Epithelial cell of prostate (primary cell): ENCODE results near the gene CYP19A1.

Experiments used
- DNase-seq: peaks from one replicate; pipeline ENCODE4 v3.0.0-alpha.2; 2011; ENCODE audit warnings: low read depth, low spot score
- H3K27ac ChIP-seq: fragments of 450-650 bp; 2 replicates; pipeline ENCODE4 v1.5.1; 2017; ENCODE audit warnings: mild to moderate bottlenecking

The CYP19A1 gene

DNA sequence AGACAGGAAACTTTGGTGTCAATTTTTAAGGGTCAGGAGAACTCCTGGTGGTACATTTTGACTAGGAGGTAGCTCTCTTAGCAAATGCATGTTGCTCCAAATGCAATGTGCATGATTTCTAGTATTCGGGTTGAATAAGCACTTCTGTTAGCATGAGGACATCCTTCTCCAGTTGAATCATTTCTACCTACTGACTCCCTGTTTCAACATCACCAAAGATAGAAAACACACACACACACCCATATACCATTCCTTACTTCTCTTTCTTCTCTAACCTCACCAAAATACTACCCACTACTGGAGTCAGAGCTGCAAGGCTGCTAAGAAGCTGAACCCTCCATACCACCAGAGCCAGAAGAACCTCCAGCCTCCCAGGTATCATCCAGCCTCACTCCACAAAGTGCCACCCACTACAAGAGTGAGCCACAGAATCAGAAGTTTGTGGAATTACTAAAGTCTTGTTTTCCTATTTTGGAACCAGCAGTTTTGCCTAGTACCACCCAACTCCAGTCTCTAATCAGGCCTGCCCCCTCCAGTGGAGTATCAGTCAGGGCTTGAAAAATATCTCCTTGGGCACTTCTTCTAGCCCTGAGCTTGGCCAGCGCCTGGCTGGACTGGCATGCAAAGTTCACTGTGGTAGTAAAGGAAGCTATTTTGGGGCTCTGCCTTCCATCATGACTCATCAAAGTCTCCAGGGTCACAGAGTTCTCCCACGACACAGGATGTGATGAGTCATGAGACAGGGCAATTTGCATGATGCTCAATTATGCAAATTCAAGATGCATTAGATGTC is 110.3 kb downstream of the CYP19A1 start:
- H3K27ac ChIP-seq = no peak overlapping the region
- DNase-seq = peak; percentile 36

DNA sequence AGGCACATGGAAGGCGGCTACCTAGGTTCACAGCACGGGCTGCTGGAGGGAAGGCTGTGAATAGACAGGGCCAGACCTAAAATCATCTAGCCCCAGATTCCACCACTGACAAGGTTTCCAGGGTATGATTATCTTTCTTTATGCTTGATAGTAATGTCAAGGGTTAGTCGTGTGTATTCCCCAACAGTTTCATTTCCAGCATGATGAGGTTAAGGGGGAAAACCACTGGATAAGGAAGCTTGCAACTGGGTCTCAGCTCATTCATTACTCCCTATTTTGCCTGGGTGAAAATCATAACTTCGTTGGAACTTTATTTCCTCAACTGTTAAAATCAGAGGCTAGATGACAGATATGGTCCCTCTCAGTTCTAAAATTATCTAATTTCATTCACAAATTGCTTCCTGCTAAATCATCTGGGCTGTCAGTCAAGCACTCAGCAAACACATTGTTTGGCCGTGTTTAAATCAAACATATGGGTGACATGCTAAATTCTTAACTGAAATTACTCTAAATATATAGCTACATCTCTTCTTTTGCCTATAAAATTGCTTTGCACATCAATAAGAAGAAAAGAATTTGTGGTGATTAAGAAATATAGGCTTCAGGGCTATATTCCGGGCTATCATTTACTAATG is 111.7 kb downstream of the CYP19A1 start:
- H3K27ac ChIP-seq = no peak overlapping the region
- DNase-seq = no peak

DNA sequence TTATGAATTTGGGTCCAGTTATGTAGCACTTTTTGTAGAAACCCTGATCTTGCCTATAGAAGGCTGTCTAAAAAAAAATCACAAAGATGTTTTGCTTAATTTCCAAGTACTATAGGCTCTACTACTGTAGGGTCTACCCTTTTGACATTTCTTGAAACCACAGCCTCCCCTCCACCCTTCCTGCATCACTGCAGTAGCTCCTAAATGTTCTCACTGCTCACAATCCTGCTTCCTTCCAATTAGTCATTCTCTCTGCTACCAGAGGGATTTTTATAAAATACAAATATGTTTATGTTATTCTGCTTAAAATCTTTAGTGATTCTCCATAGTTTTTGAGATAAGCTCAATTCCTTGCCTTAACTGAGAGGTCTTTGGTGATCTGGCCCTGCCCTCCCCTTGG is 114.0 kb downstream of the CYP19A1 start:
- no peak for DNase-seq
- H3K27ac ChIP-seq = no peak overlapping the region

- H3K27ac ChIP-seq = no peak overlapping the region
- DNase-seq = peak; percentile 33
Measured at GRCh38 chr15:51223771-51224229, 114.6 kb downstream of the CYP19A1 start.

- H3K27ac ChIP-seq = no peak overlapping the region
- DNase-seq = no peak
Measured at GRCh38 chr15:51218299-51218938, 120.0 kb downstream of the CYP19A1 start.

GRCh38 chr15:51212909-51213308 is 125.5 kb downstream of the CYP19A1 start:
- no peak overlapping the region for H3K27ac ChIP-seq
- DNase-seq = no peak

- no peak overlapping the region for H3K27ac ChIP-seq
- no peak for DNase-seq
Measured at GRCh38 chr15:51212239-51212638, 126.2 kb downstream of the CYP19A1 start.

GRCh38 chr15:51205050-51205975 is 133.1 kb downstream of the CYP19A1 start:
- no peak overlapping the region for H3K27ac ChIP-seq
- no peak for DNase-seq

GRCh38 chr15:51203797-51204196 is 134.6 kb downstream of the CYP19A1 start:
- DNase-seq = peak; percentile 49
- H3K27ac ChIP-seq = no peak overlapping the region

GRCh38 chr15:51202783-51203182 is 135.6 kb downstream of the CYP19A1 start:
- no peak overlapping the region for H3K27ac ChIP-seq
- DNase-seq = no peak

DNA sequence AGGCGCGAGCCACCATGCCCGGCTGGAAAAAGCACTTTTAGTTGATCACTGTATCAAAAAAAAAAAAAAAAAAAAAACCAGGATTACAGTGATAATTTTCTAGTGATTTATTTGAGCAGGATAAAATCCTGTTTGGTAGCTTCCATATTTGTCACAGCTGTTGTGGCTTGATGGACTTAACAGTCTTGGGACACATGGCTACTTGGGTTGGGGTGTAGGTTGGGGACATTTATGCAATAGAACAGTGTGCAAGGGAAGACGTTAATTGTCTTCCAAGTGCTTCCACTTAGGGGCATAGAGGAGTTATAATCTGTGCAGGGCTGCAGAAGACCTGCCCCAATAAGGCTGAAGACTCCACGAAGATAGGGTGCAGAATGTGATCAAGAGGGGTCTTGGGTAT is 136.8 kb downstream of the CYP19A1 start:
- DNase-seq = no peak
- H3K27ac ChIP-seq = no peak overlapping the region

DNA sequence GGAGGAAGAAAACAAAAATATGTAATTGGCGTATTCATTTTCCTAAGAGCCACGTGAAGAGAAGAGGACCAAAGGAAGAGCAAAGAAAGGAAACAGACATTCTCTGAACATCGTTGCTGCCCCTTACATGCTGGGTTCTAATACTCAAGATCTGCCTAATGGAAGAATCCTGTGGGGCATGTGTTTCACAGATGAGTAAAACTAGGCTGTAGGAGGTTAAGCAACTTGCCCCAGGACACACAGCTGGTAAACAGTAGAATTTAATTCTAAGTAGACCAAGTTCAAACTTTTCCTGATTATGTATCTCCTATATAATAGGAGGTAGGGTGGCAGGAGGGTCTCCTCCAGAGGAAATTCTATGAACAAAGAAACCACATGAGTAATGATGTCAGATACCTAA is 137.6 kb downstream of the CYP19A1 start:
- no peak for DNase-seq

GRCh38 chr15:51199541-51199940 is 138.9 kb downstream of the CYP19A1 start:
- DNase-seq = no peak
- no peak overlapping the region for H3K27ac ChIP-seq

More for the DNA sequence above, 137.6 kb downstream of the CYP19A1 start:
- H3K27ac ChIP-seq = no peak overlapping the region

DNA sequence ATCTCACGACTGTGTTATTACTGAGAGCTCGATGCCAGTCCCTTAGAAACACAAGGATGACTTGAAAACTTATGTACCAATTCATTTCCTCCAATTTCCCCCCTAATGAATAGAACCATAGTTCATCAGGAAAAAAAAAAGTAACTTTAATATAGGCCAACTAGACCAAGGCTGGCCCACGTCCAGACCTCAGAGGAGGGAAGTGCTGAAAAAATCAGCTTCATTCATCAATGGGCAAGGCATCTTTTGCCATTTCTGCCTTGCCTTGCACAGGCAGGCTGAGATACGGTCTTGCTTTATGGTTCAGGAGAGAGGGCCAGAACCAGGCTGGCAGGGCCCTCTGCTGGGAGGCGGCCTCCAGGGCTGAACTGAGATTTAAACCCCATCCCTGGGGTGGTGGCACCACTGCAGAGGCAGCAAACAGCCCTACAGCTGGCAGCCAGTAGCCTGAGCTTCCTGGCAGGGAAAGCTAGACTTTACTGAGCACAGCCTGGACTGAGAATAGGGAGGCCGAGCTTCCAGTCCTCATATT is 139.6 kb downstream of the CYP19A1 start:
- no peak overlapping the region for H3K27ac ChIP-seq
- DNase-seq = no peak

DNA sequence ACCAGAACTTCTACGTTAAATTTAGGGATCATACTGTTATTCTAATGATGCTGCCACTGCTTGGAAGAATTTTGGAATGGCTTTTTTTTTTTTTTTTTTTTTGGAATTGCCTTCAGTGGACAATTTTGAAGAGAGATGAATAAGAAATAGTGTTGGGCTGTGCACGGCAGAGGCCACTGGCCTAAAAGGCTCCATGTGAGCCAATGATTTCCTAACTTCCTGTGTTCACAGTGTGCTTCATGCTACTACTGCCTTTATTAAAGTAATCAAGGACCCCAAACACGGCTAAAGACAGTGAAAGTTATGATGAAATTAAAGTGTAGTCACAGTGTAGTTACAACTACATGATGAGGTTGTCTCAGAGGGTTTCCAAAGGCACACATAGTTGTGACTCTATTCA is 142.9 kb downstream of the CYP19A1 start:
- H3K27ac ChIP-seq = no peak overlapping the region
- no peak for DNase-seq

DNA sequence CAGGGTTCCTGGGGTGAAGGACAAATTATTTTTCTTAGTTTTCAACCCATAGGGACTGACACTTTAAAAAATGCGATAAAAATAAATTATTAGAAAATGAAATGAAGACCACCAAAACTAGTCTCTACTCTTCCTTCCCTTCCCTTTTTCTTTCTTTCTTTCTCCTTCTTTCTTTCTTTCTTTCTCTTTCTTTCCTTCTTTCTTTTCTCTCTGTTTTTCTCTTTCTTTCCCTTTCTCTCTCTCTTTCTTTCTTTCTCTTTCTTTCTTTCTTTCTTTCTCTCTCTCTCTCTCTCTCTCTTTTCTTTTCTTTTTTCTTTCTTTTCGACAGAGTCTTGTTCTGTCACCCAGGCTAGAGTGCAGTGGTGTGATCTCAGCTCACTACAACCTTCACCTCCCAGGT is 144.4 kb downstream of the CYP19A1 start:
- no peak overlapping the region for H3K27ac ChIP-seq
- DNase-seq = no peak

DNA sequence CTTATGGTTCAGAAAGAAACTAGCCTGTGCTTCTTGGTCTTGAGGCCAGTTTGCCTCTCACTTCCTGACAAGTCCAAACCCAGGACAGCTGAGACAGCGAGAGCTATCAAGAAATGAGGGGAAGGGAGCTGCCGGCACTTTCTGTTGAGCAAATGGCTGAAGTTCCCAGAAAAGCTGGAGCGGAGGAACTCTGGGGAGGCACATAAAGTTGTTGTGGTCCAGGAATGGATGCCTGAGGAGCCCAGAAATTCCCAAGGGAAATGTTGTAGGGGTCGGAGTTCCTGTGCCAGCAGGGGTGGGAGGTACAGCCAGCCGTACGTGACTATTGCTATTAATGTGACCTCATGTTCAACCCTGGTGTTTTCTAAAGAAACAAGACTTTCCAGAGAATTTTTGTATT is 144.9 kb downstream of the CYP19A1 start:
- H3K27ac ChIP-seq = no peak overlapping the region
- no peak for DNase-seq

DNA sequence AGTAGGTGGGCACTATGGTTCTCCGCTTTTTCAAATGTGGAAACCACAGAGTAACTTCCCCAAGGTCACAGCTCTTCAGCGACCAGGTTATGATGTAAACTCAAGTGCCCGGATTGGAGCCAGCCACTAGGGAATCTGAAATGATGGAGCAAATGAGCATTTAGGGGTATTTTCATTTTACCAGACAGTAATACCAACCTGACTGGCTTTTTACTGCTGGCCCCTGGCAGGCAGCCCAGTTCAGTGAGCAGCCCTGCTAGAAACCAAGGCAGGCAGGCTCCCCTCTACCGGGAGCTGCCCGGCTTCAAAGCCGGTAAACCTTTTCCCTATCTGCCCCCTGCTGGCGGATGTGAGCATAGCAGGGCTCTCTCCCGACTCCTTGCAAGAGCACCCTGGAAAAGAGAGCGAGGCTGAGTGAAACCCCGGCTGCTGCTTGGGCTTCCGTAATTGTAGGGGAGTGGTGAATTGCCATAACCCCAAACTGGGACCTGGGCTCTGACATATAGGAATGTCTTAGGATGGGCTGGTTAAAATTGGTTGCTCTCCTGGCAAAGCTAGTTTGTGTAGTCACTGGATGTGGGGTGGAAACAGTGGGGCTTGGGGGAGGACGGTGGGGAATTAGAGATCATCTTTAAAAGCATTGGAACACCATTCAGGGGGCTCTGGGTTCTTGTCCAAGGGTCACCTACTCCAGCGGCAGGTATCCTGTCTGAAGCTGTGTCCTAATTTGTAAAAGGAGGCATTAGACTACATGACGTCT is 145.7 kb downstream of the CYP19A1 start:
- no peak overlapping the region for H3K27ac ChIP-seq
- peak; percentile 48 for DNase-seq

- peak overlapping the region; percentile 0 for H3K27ac ChIP-seq
- peak; percentile 26 for DNase-seq
Measured at GRCh38 chr15:51191766-51192165, 146.6 kb downstream of the CYP19A1 start.
